A549 (cell line): Measurements from ENCODE around the gene LLCFC1. TPM values are rescaled to one million over a fixed set of nuclear protein-coding genes. Genes with fewer than 3 reads are reported as not detected.

Experiments used
- ATAC-seq, 2 experiments: fragments of 200-7000 bp in 1 of 2; fragments of >200 bp in 1 of 2; cut with Nextera tagmentation in 1 of 2; cut with Tn5 transposase in 1 of 2; 3 replicates each; pipeline versions ENCODE4 v1.8.0 to v1.9.1; 2018 to 2020; ENCODE audit warnings: mild to moderate bottlenecking in 1 of 2, moderate library complexity in 1 of 2
- CTCF ChIA-PET: fragments of 300-600 bp; sonication (Branson Sonifier 250); formaldehyde crosslinking; extraction: SDS; loops from one replicate; lab custom pipeline; 2021; ENCODE audit warnings: antibody characterized with exemption, inconsistent platforms; lab: Yijun Ruan, JAX
- POLR2A ChIA-PET: fragments of 350-600 bp; formaldehyde crosslinking; extraction: SDS; loops from one replicate; lab custom pipeline; 2021; ENCODE audit warnings: antibody characterized with exemption, inconsistent platforms; lab: Yijun Ruan, JAX
- DNase-seq, 2 experiments: peaks; one replicate each; pipeline versions ENCODE4 v3.0.0 to v3.0.0-alpha.2; 2011 to 2016; ENCODE audit warnings: low read depth in 1 of 2, low spot score in 1 of 2
- FAIRE-seq: peaks from 2 replicates; lab custom pipeline; 2011; peaks lifted over from hg19 to GRCh38; lab: Jason Lieb, UNC
- H3K27ac ChIP-seq, 2 experiments: fragments of >200 bp; sonication (Bioruptor Twin); formaldehyde crosslinking; 3 replicates each; pipeline ENCODE4 v1.5.1; 2016 to 2017
- H3K4me1 ChIP-seq: fragments of >200 bp; sonication (Bioruptor Twin); formaldehyde crosslinking; 3 replicates; pipeline ENCODE4 v1.6.1; 2016
- H3K4me2 ChIP-seq: fragments of >200 bp; sonication (Bioruptor Twin); formaldehyde crosslinking; 3 replicates; pipeline ENCODE4 v1.6.1; 2016
- H3K4me3 ChIP-seq: fragments of >200 bp; sonication (Bioruptor Twin); formaldehyde crosslinking; 3 replicates; pipeline ENCODE4 v1.5.1; 2016
- H3K9me3 ChIP-seq: fragments of >200 bp; sonication (Bioruptor Twin); formaldehyde crosslinking; 3 replicates; pipeline ENCODE4 v1.6.1; 2016
- CBX2 ChIP-seq: fragments of 200-600 bp; sonication (generic); IDR thresholded peaks from 2 replicates; pipeline ENCODE4 v1.6.1; 2016; ENCODE audit warnings: low read depth, mild to moderate bottlenecking, borderline replicate concordance
- CBX8 ChIP-seq: fragments of 200-600 bp; sonication (generic); IDR thresholded peaks from 2 replicates; pipeline ENCODE4 v1.6.1; 2016
- CEBPB ChIP-seq, 2 experiments: fragments of >200 bp in 1 of 2; sonication (Bioruptor Twin) in 1 of 2; formaldehyde crosslinking in 1 of 2; IDR thresholded peaks; 2 replicates each; pipeline ENCODE4 v1.6.1; 2012 to 2016
- CHD2 ChIP-seq: fragments of 150-350 bp; IDR thresholded peaks from 2 replicates; pipeline ENCODE4 v1.6.1; 2014; ENCODE audit warnings: low read length; ENCODE audit not compliant: partially characterized antibody
- EHF ChIP-seq: fragments of 250-450 bp; sonication (Bioruptor Pico); IDR thresholded peaks from 2 replicates; pipeline ENCODE4 v1.5.0; 2020; ENCODE audit warnings: mild to moderate bottlenecking
- EHMT2 ChIP-seq: fragments of 200-600 bp; sonication (generic); IDR thresholded peaks from 2 replicates; pipeline ENCODE4 v1.6.1; 2016; ENCODE audit warnings: antibody characterized with exemption, low read depth, mild to moderate bottlenecking, moderate library complexity
- GATA3 ChIP-seq: IDR thresholded peaks from 2 replicates; pipeline ENCODE4 v1.6.1; 2012; ENCODE audit warnings: borderline replicate concordance
- HOXA7 ChIP-seq: fragments of 250-450 bp; sonication (Bioruptor Pico); IDR thresholded peaks from 2 replicates; pipeline ENCODE4 v1.5.0; 2020; ENCODE audit warnings: mild to moderate bottlenecking, moderate library complexity
- HOXB5 ChIP-seq: fragments of 250-450 bp; sonication (Bioruptor Pico); IDR thresholded peaks from 2 replicates; pipeline ENCODE4 v1.5.0; 2020; ENCODE audit warnings: mild to moderate bottlenecking, moderate library complexity
- JUN ChIP-seq, 2 experiments: fragments of >200 bp; sonication (Bioruptor Twin); formaldehyde crosslinking; IDR thresholded peaks; 2 replicates in 1 of 2; 3 replicates in 1 of 2; pipeline ENCODE4 v1.6.1; 2016 to 2017
- JUNB ChIP-seq: fragments of >200 bp; sonication (Bioruptor Twin); formaldehyde crosslinking; IDR thresholded peaks from 2 replicates; pipeline ENCODE4 v1.6.1; 2016
- MAZ ChIP-seq: fragments of 150-350 bp; IDR thresholded peaks from 2 replicates; pipeline ENCODE4 v1.6.1; 2014; ENCODE audit warnings: antibody characterized with exemption, low read depth, low read length, borderline replicate concordance
- NFE2L2 ChIP-seq: fragments of 150-350 bp; conservative IDR thresholded peaks from 2 replicates; pipeline ENCODE4 v1.6.1; 2014; ENCODE audit warnings: low read length
- NPAS2 ChIP-seq: fragments of 250-450 bp; sonication (Bioruptor Pico); IDR thresholded peaks from 2 replicates; pipeline ENCODE4 v1.8.0; 2022; ENCODE audit warnings: mild to moderate bottlenecking, moderate library complexity, borderline replicate concordance
- POLR2A ChIP-seq: IDR thresholded peaks from 2 replicates; pipeline ENCODE4 v1.6.1; 2012; ENCODE audit warnings: mild to moderate bottlenecking, low read length
- RAD21 ChIP-seq, 2 experiments: fragments of >200 bp in 1 of 2; sonication (Bioruptor Twin) in 1 of 2; formaldehyde crosslinking in 1 of 2; IDR thresholded peaks in 1 of 2; conservative IDR thresholded peaks in 1 of 2; 2 replicates in 1 of 2; 3 replicates in 1 of 2; pipeline ENCODE4 v1.6.1; 2012 to 2018; ENCODE audit warnings: inconsistent platforms in 1 of 2
- RCOR1 ChIP-seq: fragments of 150-350 bp; IDR thresholded peaks from 2 replicates; pipeline ENCODE4 v1.6.1; 2014; ENCODE audit warnings: antibody characterized with exemption, low read length, low read depth
- RNF2 ChIP-seq: fragments of 200-600 bp; sonication (generic); IDR thresholded peaks from 2 replicates; pipeline ENCODE4 v1.6.1; 2016; ENCODE audit warnings: low read depth, mild to moderate bottlenecking, antibody characterized with exemption, moderate library complexity, borderline replicate concordance
- SMC3 ChIP-seq: fragments of >200 bp; sonication (Bioruptor Twin); formaldehyde crosslinking; IDR thresholded peaks from 3 replicates; pipeline ENCODE4 v1.6.1; 2018; ENCODE audit warnings: inconsistent platforms
- SREBF2 ChIP-seq: fragments of 450-650 bp; IDR thresholded peaks from 2 replicates; pipeline ENCODE4 v1.6.1; 2014; ENCODE audit warnings: mild to moderate bottlenecking, moderate library complexity
- TP53 ChIP-seq: fragments of 250-450 bp; sonication (Bioruptor Pico); IDR thresholded peaks from 2 replicates; pipeline ENCODE4 v1.5.0; 2021; ENCODE audit warnings: mild to moderate bottlenecking, moderate library complexity
- ZC3H11A ChIP-seq: fragments of 450-650 bp; IDR thresholded peaks from 2 replicates; pipeline ENCODE4 v1.6.1; 2014; ENCODE audit warnings: antibody characterized with exemption, mild to moderate bottlenecking
- WGBS: methylation state at CpG from one replicate; pipeline ENCODE4 v1.1.6; 2017; ENCODE audit errors: missing lambda C conversion rate; 5-methylcytosine and 5-hydroxymethylcytosine counted together
- polyA plus RNA-seq, 4 experiments: library from polyadenylated mRNA; depleted of rRNA in 3 of 4; stranded (reverse); fragments of >200 nt; fragmentation: RNase III in 1 of 4; extraction: RNeasy Plus Mini Kit Qiagen cat#74134 plus additional on column Dnase treatment in 1 of 4; gene quantifications; 2 replicates in 3 of 4; 3 replicates in 1 of 4; pipeline ENCODE4 v1.2.3, GENCODE V29; 2011 to 2017
- TF ChIP-seq, protein P1 (sequence below): fragments of 250-450 bp; sonication (Bioruptor Pico); IDR thresholded peaks from 2 replicates; pipeline ENCODE4 v1.5.0; 2020; ENCODE audit warnings: low read depth, mild to moderate bottlenecking, moderate library complexity
- TF ChIP-seq, protein P2 (sequence below): IDR thresholded peaks from 2 replicates; pipeline ENCODE4 v1.6.1; 2012
- TF ChIP-seq, protein P3 (sequence below): fragments of >200 bp; sonication (Bioruptor Twin); formaldehyde crosslinking; IDR thresholded peaks from 3 replicates; pipeline ENCODE4 v1.5.1; 2016
- TF ChIP-seq, protein P4 (sequence below): fragments of 250-450 bp; sonication (Bioruptor Pico); IDR thresholded peaks from 2 replicates; pipeline ENCODE4 v1.5.0; 2021; ENCODE audit warnings: mild to moderate bottlenecking, moderate library complexity, borderline replicate concordance

Gene LLCFC1
- polyA plus RNA-seq, 2 of the 4 experiments (the other 2 are of a cell fraction): not detected

DNA sequence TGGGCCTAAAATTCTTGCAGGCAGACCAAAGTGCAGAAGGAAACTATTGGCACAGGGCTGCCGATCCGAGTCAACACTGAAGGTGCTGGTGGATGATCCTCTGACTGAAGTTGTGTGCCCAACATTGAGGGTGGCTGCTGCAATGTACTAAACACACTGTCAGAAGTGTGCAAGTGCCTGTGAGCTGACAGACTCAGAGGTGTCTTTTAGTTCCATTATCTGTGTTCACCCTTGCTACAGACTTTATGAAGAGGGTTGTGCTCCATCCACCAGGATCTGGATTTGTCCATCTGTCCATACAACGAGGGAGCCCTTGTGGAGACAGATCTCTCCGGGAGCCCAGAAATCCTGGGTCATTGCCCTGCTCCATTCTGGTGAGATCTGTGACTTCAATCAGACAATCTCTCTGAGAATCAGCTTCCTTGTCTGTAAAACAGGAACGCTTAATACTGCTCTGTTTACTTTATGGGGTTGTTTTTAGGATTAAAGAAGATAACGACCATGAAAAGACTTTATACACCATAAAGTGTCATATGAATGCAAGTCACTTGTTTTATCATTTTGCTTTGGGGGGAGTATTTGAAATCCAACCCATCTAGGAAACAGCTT lies 44.2 kb upstream of the LLCFC1 start (continued):
- TF ChIP-seq RAD21 (conservative IDR thresholded peaks at IDR 0.05 in 1 of 2, IDR thresholded peaks at IDR 0.05 in 1 of 2): no peak
- TF ChIP-seq CBX8: no peak
- TF ChIP-seq CEBPB (IDR thresholded peaks at IDR 0.05): no peak
- no peak for TF ChIP-seq TP53
- TF ChIP-seq NFE2L2: no peak
- TF ChIP-seq SREBF2: no peak

DNA sequence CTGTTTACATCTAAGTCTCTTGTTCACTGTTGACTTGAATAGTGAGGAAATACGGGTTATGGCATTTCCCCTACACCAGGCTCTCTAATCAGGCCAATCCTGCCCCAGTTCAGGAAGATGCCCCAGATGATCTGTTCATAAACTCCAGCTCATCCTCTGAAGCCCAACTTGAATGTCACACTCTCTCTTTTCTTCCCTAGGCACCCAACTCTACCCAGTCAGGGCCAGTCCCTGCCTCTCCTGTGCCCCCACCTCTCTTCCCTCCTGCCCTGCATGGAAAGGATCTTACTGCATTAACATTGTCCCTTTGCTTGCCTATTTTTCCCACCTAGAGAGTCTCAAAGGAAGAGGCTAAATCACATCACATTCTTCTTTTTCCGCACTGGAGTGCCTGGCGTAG lies 43.1 kb upstream of the LLCFC1 start:
- H3K4me1 ChIP-seq: no peaks in the 10 kb centered on the region
- no peak overlapping the region for H3K27ac ChIP-seq
- H3K4me3 ChIP-seq: no peak overlapping the region
- ChIA-PET POLR2A (no interaction called here), CTCF (interaction anchor here (1.8 kb wide), 1 partner anchor 17 kb away, joined by 3 read pairs; no protein-coding TSS in a partner anchor)
- DNase-seq: no peak
- H3K9me3 ChIP-seq: no peaks in the 10 kb centered on the region
- TF ChIP-seq CHD2: no peak
- TF ChIP-seq EHF: no peak
- TF ChIP-seq RCOR1: no peak
- TF ChIP-seq ZC3H11A: no peak
- TF ChIP-seq, protein P1, sequence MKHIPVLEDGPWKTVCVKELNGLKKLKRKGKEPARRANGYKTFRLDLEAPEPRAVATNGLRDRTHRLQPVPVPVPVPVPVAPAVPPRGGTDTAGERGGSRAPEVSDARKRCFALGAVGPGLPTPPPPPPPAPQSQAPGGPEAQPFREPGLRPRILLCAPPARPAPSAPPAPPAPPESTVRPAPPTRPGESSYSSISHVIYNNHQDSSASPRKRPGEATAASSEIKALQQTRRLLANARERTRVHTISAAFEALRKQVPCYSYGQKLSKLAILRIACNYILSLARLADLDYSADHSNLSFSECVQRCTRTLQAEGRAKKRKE (CRISPR knock-in tag): no peak
- TF ChIP-seq, protein P2, sequence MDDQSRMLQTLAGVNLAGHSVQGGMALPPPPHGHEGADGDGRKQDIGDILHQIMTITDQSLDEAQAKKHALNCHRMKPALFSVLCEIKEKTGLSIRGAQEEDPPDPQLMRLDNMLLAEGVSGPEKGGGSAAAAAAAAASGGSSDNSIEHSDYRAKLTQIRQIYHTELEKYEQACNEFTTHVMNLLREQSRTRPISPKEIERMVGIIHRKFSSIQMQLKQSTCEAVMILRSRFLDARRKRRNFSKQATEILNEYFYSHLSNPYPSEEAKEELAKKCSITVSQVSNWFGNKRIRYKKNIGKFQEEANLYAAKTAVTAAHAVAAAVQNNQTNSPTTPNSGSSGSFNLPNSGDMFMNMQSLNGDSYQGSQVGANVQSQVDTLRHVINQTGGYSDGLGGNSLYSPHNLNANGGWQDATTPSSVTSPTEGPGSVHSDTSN: no peak
- no peak for TF ChIP-seq MAZ
- WGBS: 34% methylated on average over 3 of the region's 3 CpGs
- FAIRE-seq: no peak
- no peak for ATAC-seq
- H3K4me2 ChIP-seq: no peak overlapping the region

DNA sequence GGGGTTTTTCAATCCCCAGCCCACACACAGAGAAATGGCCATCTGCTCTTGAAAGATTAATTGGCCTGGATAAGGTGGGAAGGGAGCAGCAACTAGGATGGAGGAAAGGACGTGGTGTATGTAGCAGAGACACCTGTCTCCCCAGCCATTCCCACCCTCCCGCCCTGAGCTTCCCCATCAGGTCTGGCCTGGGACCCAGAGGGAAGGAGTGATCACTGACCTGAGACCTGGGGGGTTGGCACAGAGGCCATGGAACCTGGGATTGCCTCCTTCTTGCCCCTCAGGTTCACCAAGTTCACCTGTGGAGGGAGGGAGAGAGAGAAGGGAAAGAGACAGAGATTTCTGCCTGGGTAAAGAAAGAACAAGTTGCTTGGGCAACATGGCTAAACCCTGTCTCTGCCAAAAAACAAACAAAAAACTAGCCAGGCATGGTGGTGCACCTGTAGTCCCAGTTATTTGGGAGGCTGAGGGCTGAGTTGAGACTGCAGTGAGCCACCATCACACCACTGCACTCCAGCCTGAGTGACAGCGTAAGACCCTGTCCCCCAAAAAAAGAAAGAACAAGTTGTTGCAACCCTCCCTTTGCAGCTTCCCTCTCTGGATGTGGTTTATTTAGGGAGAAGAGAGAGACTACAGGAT lies 42.4 kb upstream of the LLCFC1 start:
- no peak overlapping the region for H3K4me3 ChIP-seq
- H3K27ac ChIP-seq: no peak overlapping the region
- no peaks in the 10 kb centered on the region for H3K4me1 ChIP-seq
- ATAC-seq (no peak), DNase-seq (no peak), FAIRE-seq (no peak)
- TF ChIP-seq SREBF2 (no peak), HOXB5 (CRISPR knock-in tag) (no peak), HOXA7 (no peak), RNF2 (no peak), GATA3 (no peak), NPAS2 (CRISPR knock-in tag) (no peak), SMC3 (no peak), EHMT2 (no peak), RCOR1 (no peak), JUNB (no peak), POLR2A (no peak), RAD21 (conservative IDR thresholded peaks at IDR 0.05 in 1 of 2, IDR thresholded peaks at IDR 0.05 in 1 of 2) (no peak), CBX2 (no peak), JUN (IDR thresholded peaks at IDR 0.05) (no peak)
- TF ChIP-seq, protein P3, sequence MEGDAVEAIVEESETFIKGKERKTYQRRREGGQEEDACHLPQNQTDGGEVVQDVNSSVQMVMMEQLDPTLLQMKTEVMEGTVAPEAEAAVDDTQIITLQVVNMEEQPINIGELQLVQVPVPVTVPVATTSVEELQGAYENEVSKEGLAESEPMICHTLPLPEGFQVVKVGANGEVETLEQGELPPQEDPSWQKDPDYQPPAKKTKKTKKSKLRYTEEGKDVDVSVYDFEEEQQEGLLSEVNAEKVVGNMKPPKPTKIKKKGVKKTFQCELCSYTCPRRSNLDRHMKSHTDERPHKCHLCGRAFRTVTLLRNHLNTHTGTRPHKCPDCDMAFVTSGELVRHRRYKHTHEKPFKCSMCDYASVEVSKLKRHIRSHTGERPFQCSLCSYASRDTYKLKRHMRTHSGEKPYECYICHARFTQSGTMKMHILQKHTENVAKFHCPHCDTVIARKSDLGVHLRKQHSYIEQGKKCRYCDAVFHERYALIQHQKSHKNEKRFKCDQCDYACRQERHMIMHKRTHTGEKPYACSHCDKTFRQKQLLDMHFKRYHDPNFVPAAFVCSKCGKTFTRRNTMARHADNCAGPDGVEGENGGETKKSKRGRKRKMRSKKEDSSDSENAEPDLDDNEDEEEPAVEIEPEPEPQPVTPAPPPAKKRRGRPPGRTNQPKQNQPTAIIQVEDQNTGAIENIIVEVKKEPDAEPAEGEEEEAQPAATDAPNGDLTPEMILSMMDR: no peak
- TF ChIP-seq, protein P1 (CRISPR knock-in tag): no peak
- TF ChIP-seq, protein P4, sequence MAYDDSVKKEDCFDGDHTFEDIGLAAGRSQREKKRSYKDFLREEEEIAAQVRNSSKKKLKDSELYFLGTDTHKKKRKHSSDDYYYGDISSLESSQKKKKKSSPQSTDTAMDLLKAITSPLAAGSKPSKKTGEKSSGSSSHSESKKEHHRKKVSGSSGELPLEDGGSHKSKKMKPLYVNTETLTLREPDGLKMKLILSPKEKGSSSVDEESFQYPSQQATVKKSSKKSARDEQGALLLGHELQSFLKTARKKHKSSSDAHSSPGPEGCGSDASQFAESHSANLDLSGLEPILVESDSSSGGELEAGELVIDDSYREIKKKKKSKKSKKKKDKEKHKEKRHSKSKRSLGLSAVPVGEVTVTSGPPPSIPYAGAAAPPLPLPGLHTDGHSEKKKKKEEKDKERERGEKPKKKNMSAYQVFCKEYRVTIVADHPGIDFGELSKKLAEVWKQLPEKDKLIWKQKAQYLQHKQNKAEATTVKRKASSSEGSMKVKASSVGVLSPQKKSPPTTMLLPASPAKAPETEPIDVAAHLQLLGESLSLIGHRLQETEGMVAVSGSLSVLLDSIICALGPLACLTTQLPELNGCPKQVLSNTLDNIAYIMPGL (CRISPR knock-in tag): no peak
- 43% methylated on average over 3 of the region's 3 CpGs for WGBS
- POLR2A ChIA-PET: no interaction called here
- H3K9me3 ChIP-seq: no peaks in the 10 kb centered on the region
- no peak overlapping the region for H3K4me2 ChIP-seq
- CTCF ChIA-PET: no interaction called here
